Esophagus mucosa (tissue), 1 donor: ENCODE results near the gene RCN1. TPM values are rescaled to one million over a fixed set of nuclear protein-coding genes. Genes with fewer than 3 reads are reported as not detected.
"Not testable (repeated sequence)": the region's sequence is repeated elsewhere in the genome, so short reads cannot be mapped to it uniquely, and the experiment has no call there.

Source experiments
- ATAC-seq: fragments of 200-7000 bp; cut with Tn5 transposase; one replicate; pipeline ENCODE4 v1.9.1; 2020
- total RNA-seq: library from RNA; stranded (reverse); gene quantifications from one replicate; pipeline ENCODE4 v1.2.4, GENCODE V29; 2023
- donor health status: DM: yes; HTN: yes; CAD: no.

The RCN1 gene
- total RNA-seq = 21.6 TPM

DNA sequence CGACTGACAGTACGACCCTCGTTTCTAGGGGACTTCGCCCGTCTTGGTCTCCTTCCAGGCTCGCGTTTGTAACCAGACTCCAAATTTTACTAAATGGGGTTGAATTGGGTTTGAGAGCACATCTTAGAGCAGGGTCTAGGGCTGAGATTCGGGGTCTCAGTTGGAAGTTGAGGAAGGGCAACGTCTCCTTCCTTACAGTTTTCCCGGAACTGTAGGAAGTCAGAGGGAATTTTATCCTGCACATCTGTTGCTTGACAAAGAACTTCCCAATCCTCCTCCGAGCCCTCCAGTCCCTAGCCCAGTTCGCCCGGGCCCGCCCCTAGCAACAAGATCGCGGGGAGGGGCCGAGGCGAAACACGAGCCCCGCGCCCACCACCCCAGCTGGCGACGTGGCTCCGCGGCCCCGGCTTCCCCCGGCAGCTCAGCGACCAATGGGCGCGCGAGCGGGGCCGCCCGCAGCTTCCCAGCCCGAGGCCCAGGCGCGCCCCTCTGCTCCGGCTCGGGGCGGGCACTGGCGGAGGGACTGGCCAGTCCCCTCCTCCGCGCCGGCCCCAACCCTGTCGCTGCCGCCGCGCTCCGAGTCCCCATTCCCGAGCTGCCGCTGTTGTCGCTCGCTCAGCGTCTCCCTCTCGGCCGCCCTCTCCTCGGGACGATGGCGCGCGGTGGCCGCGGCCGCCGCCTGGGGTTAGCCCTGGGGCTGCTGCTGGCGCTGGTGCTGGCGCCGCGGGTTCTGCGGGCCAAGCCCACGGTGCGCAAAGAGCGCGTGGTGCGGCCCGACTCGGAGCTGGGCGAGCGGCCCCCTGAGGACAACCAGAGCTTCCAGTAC is at the start of gene RCN1:
RCN1 (plus strand) TSS at position 530 of the 826 bp plus-strand sequence; CDS start at position 653, 123 bp downstream.
- peak; percentile 74 for ATAC-seq

DNA sequence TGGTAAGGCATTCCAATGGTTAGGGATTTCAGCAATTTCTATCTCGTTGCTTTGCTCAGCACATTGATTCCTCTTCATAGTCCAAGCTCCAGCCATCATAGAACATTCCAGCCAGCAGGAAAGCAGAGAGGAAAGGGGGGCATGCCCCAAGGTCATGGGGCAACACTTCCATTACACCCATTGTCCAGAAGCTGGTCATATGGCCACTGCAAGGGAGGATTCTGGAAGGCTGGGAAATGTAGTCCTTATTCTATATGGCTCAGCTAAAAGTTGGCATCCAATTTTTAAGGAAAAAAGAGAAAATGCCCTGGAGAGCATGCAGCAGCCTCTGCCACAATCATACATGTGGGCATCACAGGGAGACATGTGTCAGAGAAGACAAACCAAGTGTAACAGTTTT is 47.1 kb upstream of the RCN1 start:
- no peak for ATAC-seq

DNA sequence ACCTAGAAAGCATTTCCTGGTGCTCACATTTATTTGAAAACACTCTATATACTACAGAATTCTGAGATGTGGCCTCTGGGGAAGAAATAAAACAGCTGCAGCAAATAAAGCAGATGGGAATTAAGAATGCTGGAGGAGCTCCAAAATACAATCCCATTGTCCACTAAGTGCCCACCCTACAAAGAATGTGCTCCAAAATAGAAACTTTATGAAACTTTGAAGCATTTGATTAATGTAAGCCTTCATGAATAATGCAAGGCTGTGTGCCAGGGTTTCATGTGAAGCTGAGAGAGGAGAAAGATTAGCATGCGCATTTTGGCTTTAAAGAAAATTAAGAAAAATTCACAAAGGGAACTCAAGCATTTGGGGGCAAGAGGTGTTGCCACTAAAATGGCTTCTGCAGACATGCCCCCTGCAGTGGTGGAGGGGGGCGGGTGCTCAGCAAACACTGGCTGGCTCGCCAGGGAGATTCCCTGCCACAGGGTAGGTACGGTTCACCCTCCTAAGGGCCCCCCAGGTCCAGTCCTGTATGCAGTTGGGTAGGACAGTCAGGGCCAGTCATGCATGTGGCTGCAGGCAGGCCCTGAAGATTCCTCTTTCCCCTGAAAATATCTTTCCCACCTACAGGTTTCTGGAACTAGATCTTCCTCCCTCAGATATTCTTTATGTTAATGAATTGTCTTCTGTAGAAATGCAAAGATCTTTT is 46.6 kb upstream of the RCN1 start:
- ATAC-seq = no peak

DNA sequence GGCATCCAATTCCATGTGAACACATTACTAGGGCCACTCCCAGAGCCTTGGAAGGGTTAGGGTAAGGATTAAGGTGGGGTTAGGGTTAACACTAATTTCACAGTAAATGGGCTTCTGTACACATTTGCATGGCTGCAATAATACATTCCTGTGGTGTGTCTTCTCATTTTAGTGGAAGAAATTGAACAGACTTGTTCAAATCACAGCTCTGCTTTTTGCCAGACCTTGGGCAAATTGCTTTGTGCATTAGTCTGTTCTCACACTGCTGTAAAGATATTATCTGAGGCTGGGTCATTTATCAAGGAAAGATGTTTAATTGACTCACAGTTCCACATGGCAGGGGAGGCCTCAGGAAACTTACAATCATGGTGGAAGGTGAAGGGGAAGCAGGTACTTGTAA is 45.4 kb upstream of the RCN1 start:
- ATAC-seq = no peak

GRCh38 chr11:32050264-32050663 is 40.6 kb upstream of the RCN1 start:
- no peak for ATAC-seq

GRCh38 chr11:32052215-32052614 is 38.7 kb upstream of the RCN1 start:
- no peak for ATAC-seq

DNA sequence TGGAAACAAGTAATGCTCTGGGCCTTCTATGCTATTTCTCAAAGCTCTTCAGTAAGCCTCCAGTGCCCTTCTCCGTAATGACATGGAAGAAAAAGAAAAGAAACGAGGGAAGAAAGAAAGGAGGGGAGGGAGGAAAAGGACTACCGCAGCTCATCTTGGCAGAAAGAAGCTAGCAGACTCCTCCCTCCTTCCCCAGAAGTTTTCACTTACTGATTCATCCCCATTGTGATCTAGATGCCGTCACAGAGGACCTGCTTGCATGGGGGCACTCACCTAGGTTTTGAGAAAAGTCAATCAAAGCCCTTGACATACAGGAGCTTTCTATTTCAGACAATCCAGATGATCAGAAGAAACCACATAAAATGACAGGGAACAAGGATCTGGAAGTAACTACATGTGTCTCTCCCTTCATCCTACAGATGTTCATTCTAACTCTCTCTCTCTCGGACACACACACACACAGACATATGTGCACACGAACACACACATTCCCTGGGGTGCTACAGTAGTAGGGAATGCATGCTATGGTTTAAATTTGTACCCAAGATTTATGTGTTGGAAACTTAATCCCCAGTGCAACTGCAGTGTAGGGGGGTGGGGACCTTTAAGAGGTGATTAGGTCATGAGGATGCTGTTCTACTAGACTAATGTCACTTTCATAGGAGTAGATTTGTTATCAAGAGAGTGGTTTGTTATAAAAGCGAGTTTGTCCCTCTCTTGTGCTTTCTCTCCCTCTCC is 37.6 kb upstream of the RCN1 start:
- ATAC-seq = no peak

GRCh38 chr11:32055861-32056260 is 35.0 kb upstream of the RCN1 start:
- ATAC-seq = no peak

- ATAC-seq = no peak
Observed at GRCh38 chr11:32056438-32056837, 34.4 kb upstream of the RCN1 start.

DNA sequence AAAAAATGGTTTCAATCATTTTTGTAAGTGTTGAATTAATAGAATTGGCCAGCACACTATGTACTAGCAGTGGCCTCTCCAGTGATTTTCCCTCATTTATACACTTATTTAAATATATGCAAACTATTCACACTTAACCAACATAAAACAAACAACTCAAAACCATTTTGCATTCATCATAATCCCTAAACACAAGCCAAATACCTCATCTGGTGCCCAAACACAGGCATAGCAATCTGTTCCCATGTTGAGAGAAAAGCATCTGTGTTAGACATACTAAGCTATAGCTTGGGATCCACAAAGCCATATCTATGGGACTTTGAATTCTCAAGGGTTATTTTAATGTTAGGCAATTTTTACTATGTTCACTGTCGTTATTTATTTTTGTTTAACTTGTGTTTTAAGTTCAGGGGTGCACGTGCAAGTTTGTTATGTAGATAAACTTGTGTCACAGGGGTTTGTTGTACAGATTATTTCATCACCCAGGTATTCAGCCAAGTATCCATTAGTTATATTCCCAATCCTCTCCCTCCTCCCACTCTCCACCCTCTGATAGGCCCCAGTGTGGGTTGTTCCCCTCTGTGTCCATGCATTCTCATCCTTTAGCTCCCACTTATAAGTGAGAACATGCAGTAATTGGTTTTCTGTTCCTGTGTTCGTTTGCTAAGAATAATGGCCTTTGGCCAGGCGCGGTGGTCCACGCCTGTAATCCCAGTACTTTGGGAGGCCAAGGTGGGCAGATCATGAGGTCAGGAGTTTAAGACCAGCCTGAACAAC is 31.0 kb upstream of the RCN1 start:
- no peak for ATAC-seq

DNA sequence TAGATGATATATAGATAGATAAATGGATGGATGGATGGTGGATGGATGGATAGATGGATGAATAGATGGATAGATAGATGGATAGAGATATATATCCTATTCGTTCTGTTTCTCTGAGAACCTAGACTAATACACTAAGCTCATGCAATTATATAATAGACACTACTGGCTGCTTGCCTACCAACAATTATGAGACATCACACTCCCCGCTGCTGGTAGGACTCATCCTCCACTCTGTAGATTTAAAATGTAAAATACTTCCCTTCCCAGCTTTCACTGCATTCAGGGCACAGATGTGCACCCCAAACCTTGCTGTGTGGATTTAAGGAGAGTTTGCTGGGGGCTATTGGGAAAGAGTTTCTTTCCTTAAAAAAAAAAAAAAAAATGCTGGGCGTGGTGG is 28.3 kb upstream of the RCN1 start:
- ATAC-seq = no peak

- not testable (repeated sequence) for ATAC-seq
Observed at GRCh38 chr11:32063031-32063430, 27.8 kb upstream of the RCN1 start.

GRCh38 chr11:32065865-32066629 is 24.8 kb upstream of the RCN1 start:
- no peak for ATAC-seq

- ATAC-seq = no peak
Observed at GRCh38 chr11:32068134-32068870, 22.6 kb upstream of the RCN1 start.

- ATAC-seq = peak; percentile 58
Observed at GRCh38 chr11:32069361-32070058, 21.4 kb upstream of the RCN1 start.

DNA sequence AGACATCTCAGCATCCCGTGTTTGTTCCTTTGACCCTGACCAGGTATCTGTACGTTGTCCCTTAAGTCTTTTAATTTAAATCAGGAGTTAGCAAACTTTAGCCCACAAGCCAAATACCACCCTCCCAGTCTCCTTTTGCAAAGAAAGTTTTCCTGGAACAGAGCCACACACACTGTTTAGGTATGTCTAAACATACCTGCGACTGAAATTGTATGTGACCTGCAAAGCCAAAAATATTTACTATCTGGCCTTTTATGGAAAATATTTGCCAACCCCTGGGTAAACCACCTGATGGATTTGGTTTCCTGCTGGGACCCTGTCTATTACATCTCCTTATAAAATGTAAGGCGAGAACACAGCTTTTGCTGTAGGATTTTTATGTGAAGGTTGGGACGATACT is 20.2 kb upstream of the RCN1 start:
- ATAC-seq = no peak

GRCh38 chr11:32071811-32072210 is 19.1 kb upstream of the RCN1 start:
- ATAC-seq = no peak

- ATAC-seq = no peak
Observed at GRCh38 chr11:32072872-32073643, 17.8 kb upstream of the RCN1 start.

GRCh38 chr11:32073644-32074026 is 17.2 kb upstream of the RCN1 start:
- ATAC-seq = no peak

GRCh38 chr11:32079553-32079952 is 11.3 kb upstream of the RCN1 start:
- no peak for ATAC-seq
